Thyroid gland (tissue), 4 donors: ENCODE results near the gene PLCL2.

Experiments used
- POLR2A ChIP-seq, 2 donors: fragments of 450-650 bp; IDR thresholded peaks; one replicate each; pipeline ENCODE4 v1.6.1; 2017; ENCODE audit warnings: antibody characterized with exemption in 2 of 2, mild to moderate bottlenecking in 2 of 2, moderate library complexity in 1 of 2
- TF ChIP-seq, protein P1 (sequence below), 6 experiments: fragments of 200-600 bp in 3 of 6; fragments of 450-650 bp in 3 of 6; sonication (generic) in 3 of 6; IDR thresholded peaks; one replicate each; pipeline ENCODE4 v1.5.1; 2016 to 2019; ENCODE audit warnings: antibody characterized with exemption in 6 of 6, mild to moderate bottlenecking in 2 of 6, inconsistent platforms in 1 of 6, moderate library complexity in 1 of 6

DNA sequence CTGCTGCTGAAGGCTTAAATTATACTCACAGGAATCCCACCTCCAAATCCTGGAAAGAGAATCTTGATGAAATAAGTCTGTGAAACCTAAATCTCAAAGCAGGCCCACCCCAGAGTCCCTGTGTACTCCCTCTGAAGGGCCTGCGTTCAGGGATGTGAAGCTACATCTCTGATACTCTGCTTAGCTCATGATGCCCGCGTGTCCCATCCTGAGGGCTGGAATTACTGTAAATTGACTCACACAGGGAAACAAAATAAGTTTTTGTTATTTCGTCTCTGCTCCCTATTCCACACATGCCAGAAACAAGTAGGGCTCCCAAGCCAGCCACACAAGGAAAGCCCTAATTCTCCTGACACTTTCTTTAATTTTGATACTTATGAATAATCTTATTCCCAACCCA, 10.9 kb upstream of the PLCL2 start:
- no peak for TF ChIP-seq POLR2A (IDR thresholded peaks at IDR 0.05)
- TF ChIP-seq, protein P1, sequence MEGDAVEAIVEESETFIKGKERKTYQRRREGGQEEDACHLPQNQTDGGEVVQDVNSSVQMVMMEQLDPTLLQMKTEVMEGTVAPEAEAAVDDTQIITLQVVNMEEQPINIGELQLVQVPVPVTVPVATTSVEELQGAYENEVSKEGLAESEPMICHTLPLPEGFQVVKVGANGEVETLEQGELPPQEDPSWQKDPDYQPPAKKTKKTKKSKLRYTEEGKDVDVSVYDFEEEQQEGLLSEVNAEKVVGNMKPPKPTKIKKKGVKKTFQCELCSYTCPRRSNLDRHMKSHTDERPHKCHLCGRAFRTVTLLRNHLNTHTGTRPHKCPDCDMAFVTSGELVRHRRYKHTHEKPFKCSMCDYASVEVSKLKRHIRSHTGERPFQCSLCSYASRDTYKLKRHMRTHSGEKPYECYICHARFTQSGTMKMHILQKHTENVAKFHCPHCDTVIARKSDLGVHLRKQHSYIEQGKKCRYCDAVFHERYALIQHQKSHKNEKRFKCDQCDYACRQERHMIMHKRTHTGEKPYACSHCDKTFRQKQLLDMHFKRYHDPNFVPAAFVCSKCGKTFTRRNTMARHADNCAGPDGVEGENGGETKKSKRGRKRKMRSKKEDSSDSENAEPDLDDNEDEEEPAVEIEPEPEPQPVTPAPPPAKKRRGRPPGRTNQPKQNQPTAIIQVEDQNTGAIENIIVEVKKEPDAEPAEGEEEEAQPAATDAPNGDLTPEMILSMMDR (IDR thresholded peaks at IDR 0.05) = no peak
